Prostate gland (tissue), 2 donors: ENCODE measurements around the gene CCT4. TPM values are rescaled to one million over a fixed set of nuclear protein-coding genes. Genes with fewer than 3 reads are reported as not detected.

Experiments
- DNase-seq: peaks from one replicate; pipeline ENCODE4 v3.0.0-alpha.2; 2019; ENCODE audit warnings: low spot score
- H3K27ac ChIP-seq, 2 donors: fragments of 200-600 bp; sonication (generic); 2 replicates each; pipeline ENCODE4 v1.5.1; 2017 to 2019
- H3K27me3 ChIP-seq: fragments of 200-600 bp; sonication (generic); replicated peaks from 2 replicates; pipeline ENCODE4 v1.5.1; 2019; ENCODE audit not compliant: insufficient read depth
- H3K36me3 ChIP-seq, 2 donors: fragments of 200-600 bp; sonication (generic); 1 replicate in 1 of 2; 2 replicates in 1 of 2; pipeline versions ENCODE4 v1.5.1 to v1.8.1; 2017 to 2019
- H3K4me1 ChIP-seq: fragments of 200-600 bp; sonication (generic); replicated peaks from 2 replicates; pipeline ENCODE4 v1.5.1; 2019
- H3K4me3 ChIP-seq, 2 donors: fragments of 200-600 bp; sonication (generic); 2 replicates each; pipeline ENCODE4 v1.5.1; 2017 to 2019
- H3K9me3 ChIP-seq: fragments of 200-600 bp; sonication (generic); 2 replicates; pipeline ENCODE4 v1.5.1; 2017
- POLR2A ChIP-seq: fragments of 450-650 bp; IDR thresholded peaks from one replicate; pipeline ENCODE4 v1.6.1; 2016; ENCODE audit warnings: antibody characterized with exemption, mild to moderate bottlenecking
- POLR2AphosphoS5 ChIP-seq: sonication (generic); formaldehyde crosslinking; IDR thresholded peaks from one replicate; pipeline ENCODE4 v1.6.1; 2017; ENCODE audit warnings: antibody characterized with exemption
- WGBS: methylation state at CpG from one replicate; pipeline ENCODE4 v1.1.5; 2018; 5-methylcytosine and 5-hydroxymethylcytosine counted together
- intact Hi-C: fragments of 100-400 bp; cut with DNase I; formaldehyde crosslinking; loops from one replicate; pipeline ENCODE4 v1.14.2; 2022
- total RNA-seq, 2 donors: library from RNA; depleted of rRNA; stranded (reverse); fragments of >200 nt; gene quantifications; one replicate each; pipeline ENCODE4 v1.1.0, GENCODE V29; 2016
- TF ChIP-seq, protein P1 (sequence below), 4 experiments: fragments of 200-600 bp in 2 of 4; fragments of 450-650 bp in 2 of 4; sonication (generic) in 2 of 4; IDR thresholded peaks; 1 replicate in 3 of 4; 2 replicates in 1 of 4; pipeline ENCODE4 v1.5.1; 2016 to 2019; ENCODE audit warnings: antibody characterized with exemption in 4 of 4, mild to moderate bottlenecking in 2 of 4, moderate library complexity in 2 of 4

CCT4 gene, protein sequence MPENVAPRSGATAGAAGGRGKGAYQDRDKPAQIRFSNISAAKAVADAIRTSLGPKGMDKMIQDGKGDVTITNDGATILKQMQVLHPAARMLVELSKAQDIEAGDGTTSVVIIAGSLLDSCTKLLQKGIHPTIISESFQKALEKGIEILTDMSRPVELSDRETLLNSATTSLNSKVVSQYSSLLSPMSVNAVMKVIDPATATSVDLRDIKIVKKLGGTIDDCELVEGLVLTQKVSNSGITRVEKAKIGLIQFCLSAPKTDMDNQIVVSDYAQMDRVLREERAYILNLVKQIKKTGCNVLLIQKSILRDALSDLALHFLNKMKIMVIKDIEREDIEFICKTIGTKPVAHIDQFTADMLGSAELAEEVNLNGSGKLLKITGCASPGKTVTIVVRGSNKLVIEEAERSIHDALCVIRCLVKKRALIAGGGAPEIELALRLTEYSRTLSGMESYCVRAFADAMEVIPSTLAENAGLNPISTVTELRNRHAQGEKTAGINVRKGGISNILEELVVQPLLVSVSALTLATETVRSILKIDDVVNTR
- total RNA-seq, result 10 to 100 TPM; 77.6 to 89.6 TPM

DNA sequence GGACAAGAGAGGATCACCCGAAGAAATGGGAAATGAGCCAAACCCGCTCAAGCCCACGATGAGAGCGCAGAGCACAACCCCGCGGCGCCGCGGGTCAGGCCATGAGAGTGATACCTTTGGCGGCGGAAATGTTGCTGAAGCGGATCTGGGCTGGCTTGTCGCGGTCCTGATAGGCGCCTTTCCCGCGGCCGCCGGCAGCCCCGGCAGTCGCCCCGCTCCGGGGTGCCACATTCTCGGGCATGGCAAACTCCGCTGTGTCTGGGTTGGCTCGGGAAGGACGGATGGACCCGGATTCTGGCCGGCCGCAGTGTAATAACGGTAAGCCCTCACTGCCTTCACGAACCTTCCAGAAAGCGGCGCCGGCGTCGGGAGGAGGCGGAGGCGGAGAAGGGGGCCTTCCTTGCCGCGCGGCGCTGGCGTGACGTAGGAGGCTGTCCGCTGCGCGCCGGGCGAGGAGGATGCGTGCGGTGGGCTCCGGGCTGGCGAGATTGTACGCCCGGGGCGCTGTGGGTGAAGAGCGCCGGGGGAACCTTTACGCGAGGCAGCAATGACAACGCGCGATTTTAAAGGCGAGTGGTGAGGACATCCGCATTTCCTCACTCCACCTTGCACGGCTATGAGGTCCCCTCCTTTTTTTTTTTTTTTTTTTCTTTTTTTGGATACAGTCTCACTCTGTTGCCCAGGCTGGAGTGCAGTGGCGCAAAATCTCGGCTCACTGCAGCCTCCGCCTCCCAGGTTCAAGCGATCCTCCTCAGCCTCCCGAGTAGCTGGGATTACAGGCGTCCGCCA lies at the start of gene CCT4:
Gene CCT4 (minus strand): TSS at position 390 of the 789 bp plus-strand sequence. CDS start 149 bp downstream, at position 241.
- Histone ChIP-seq H3K9me3 (no peaks in the 10 kb centered on the region), H3K4me1 (no peaks in the 10 kb centered on the region), H3K36me3 (no peaks in the 10 kb centered on the region), H3K27me3 (no peaks in the 10 kb centered on the region), H3K27ac (peak within 1 kb of the TSS; percentile 93 to 95), H3K4me3 (peak within 1 kb of the TSS; percentile 66 to 84)
- DNase-seq, result peak; percentile 83
- TF ChIP-seq POLR2AphosphoS5 (peak; percentile 100), POLR2A (peak; percentile 79)
- TF ChIP-seq, protein P1, sequence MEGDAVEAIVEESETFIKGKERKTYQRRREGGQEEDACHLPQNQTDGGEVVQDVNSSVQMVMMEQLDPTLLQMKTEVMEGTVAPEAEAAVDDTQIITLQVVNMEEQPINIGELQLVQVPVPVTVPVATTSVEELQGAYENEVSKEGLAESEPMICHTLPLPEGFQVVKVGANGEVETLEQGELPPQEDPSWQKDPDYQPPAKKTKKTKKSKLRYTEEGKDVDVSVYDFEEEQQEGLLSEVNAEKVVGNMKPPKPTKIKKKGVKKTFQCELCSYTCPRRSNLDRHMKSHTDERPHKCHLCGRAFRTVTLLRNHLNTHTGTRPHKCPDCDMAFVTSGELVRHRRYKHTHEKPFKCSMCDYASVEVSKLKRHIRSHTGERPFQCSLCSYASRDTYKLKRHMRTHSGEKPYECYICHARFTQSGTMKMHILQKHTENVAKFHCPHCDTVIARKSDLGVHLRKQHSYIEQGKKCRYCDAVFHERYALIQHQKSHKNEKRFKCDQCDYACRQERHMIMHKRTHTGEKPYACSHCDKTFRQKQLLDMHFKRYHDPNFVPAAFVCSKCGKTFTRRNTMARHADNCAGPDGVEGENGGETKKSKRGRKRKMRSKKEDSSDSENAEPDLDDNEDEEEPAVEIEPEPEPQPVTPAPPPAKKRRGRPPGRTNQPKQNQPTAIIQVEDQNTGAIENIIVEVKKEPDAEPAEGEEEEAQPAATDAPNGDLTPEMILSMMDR (IDR thresholded peaks at IDR 0.05), result peak in 1 of 4 experiments; percentile 6
- intact Hi-C loops, result no loop called here
- WGBS, result 1% methylated on average over 74 of the region's 74 CpGs

DNA sequence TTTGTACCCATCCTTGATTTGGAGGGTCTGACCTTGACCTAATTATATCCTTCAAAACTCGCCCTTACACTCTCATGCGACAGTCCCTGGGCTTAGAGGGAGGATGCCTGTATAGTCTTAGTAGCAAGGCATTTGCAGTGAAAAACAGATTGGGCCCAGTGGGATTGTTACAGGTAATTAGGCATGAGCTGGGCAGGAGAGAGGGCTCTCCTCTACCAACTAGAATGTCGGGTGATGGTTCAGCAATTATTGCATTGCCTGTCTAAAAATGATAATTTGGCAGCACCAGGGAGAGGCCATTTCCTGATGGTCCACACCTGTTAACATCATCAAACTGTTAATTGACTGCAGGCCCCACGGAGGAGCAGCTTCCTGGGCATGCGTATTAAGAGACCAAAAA lies 49.4 kb upstream of the CCT4 start:
- TF ChIP-seq, protein P1 (IDR thresholded peaks at IDR 0.05), result no peak
- TF ChIP-seq POLR2AphosphoS5 (no peak), POLR2A (no peak)
- DNase-seq, result no peak
- Histone ChIP-seq H3K4me1 (peaks cover 2% of the 10 kb centered on the region), H3K27ac (no peak overlapping the region), H3K27me3 (no peaks in the 10 kb centered on the region), H3K9me3 (no peaks in the 10 kb centered on the region), H3K4me3 (no peak overlapping the region), H3K36me3 (no peaks in the 10 kb centered on the region)
- intact Hi-C loops, result no loop called here
- 81% methylated on average over 5 of the region's 5 CpGs for WGBS

DNA sequence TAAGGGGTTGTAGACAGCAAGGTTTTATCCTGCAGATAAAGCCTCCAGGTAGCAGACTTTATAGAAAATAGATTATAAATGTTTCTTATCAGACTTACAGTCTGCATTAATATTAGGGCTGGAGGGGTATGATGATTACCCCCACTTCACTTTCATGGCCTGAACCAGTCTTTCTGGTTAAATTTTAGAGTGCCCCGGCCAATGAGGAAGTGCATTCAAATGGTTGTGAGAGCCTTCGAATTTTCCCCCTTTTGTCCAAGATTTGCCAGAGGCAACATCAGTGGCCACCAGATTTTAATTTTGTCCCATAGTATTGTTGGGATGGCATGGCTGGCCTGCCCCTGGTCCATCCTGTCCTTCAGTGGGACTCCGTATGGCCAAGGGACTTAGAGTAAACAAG lies 48.6 kb upstream of the CCT4 start:
- WGBS, result 78% methylated on average over 3 of the region's 3 CpGs
- no peak for DNase-seq
- H3K27ac ChIP-seq, result no peak overlapping the region
- H3K36me3 ChIP-seq, result no peaks in the 10 kb centered on the region
- H3K27me3 ChIP-seq, result no peaks in the 10 kb centered on the region
- TF ChIP-seq POLR2A, result no peak
- TF ChIP-seq, protein P1 (IDR thresholded peaks at IDR 0.05), result no peak
- no peak for TF ChIP-seq POLR2AphosphoS5
- intact Hi-C loops, result no loop called here
- H3K9me3 ChIP-seq, result no peaks in the 10 kb centered on the region
- H3K4me1 ChIP-seq, result peaks cover 2% of the 10 kb centered on the region
- H3K4me3 ChIP-seq, result no peak overlapping the region

DNA sequence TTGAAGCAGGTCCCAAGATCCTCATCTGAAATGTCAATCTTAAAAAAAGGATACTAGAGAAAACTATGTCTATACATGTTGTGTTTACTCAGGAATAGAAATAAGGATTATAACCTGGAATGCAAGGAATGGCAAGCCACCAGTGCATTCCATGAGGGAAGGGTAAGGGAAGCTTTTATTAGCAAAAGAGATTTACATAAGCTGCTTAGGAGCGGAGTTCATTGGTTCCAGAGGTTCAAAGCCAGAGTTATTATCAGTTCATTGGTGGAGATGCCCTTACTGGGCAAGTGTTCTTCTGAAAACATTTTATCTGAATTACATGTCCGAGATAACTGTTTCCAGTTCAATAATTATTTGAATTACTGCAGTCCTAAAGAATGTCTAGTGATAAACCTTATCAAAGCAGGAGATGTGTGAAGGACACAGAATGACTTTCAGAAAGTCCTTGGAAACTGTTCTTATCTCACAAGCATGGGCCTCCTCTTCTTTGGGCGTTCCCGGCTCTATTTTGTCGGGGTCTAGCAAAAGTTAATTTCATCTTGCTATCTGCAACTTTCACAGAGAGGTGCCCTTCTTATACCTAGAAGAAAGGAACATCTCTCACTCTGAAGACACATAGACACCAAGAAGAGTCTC lies 40.5 kb upstream of the CCT4 start:
- no peaks in the 10 kb centered on the region for H3K36me3 ChIP-seq
- no peaks in the 10 kb centered on the region for H3K27me3 ChIP-seq
- no peak overlapping the region for H3K27ac ChIP-seq
- H3K4me3 ChIP-seq, result no peak overlapping the region
- H3K4me1 ChIP-seq, result no peaks in the 10 kb centered on the region
- intact Hi-C loops, result no loop called here
- TF ChIP-seq POLR2A, result no peak
- TF ChIP-seq, protein P1 (IDR thresholded peaks at IDR 0.05), result no peak
- no peak for TF ChIP-seq POLR2AphosphoS5
- H3K9me3 ChIP-seq, result no peaks in the 10 kb centered on the region
- no peak for DNase-seq
- 90% methylated on average over 5 of the region's 5 CpGs for WGBS
